ENCODE measurements around the gene HSPE1. TPM values are rescaled to one million over a fixed set of nuclear protein-coding genes. Genes with fewer than 3 reads are reported as not detected.

Gene HSPE1
- total RNA-seq, 1 experiment from 2014 or later: 372 TPM

DNA sequence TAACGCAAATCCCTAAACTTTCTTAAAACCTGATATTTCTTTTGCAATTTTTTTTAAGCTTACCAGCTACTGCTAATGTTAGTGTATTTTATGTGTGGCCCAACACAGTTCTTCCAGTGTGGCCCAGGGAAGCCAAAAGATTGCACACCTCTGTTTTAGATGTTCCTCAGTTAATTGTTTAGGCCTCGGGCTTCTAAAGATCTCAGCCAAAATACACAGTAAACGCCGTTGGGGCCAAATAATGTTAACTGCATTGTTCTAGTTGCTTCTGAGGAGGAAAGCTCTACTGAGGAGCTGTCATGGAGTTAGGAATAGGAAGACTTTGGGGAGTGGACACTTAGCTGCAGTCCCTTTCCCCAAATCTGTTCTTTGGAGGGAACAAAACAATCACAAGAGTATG lies 2.0 kb downstream of the HSPE1 start:
- CTCF ChIA-PET: interaction anchor here (0.6 to 1.2 kb wide), 2 partner anchors 19 to 97 kb away, joined by 3 to 4 read pairs; no protein-coding TSS in a partner anchor
- Mint-ChIP-seq H3K27me3 (ENCODE audit: low read depth) (no peaks in the 10 kb centered on the region; the same call in 1 of the 2 replicates), H3K27ac (peak overlapping the region; percentile 76), H3K36me3 (peaks cover 67% of the 10 kb centered on the region), H3K4me3 (peak overlapping the region; percentile 91), H3K4me1 (peaks cover 31% of the 10 kb centered on the region), H3K9me3 (no peaks in the 10 kb centered on the region)
- ATAC-seq (no peak), DNase-seq (ENCODE audit: low spot score) (no peak)
- POLR2A ChIA-PET: interaction anchor here (5.0 kb wide), 1 partner anchor 14 kb away, joined by 64 read pairs; the partner anchor contains the start of gene MOB4
- TF ChIP-seq, protein P1, sequence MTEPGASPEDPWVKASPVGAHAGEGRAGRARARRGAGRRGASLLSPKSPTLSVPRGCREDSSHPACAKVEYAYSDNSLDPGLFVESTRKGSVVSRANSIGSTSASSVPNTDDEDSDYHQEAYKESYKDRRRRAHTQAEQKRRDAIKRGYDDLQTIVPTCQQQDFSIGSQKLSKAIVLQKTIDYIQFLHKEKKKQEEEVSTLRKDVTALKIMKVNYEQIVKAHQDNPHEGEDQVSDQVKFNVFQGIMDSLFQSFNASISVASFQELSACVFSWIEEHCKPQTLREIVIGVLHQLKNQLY (CRISPR knock-in tag; IDR thresholded peaks at IDR 0.05): no peak
- TF ChIP-seq HMGA2 (CRISPR knock-in tag; IDR thresholded peaks at IDR 0.05): no peak
- no peak for TF ChIP-seq IRF2 (CRISPR knock-in tag; IDR thresholded peaks at IDR 0.05; ENCODE audit: borderline replicate concordance, low read depth)
- TF ChIP-seq, protein P2, sequence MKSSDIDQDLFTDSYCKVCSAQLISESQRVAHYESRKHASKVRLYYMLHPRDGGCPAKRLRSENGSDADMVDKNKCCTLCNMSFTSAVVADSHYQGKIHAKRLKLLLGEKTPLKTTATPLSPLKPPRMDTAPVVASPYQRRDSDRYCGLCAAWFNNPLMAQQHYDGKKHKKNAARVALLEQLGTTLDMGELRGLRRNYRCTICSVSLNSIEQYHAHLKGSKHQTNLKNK (CRISPR knock-in tag; IDR thresholded peaks at IDR 0.05): 0 out of 2 replicates have a peak, but pooled peaks have one; percentile 12

DNA sequence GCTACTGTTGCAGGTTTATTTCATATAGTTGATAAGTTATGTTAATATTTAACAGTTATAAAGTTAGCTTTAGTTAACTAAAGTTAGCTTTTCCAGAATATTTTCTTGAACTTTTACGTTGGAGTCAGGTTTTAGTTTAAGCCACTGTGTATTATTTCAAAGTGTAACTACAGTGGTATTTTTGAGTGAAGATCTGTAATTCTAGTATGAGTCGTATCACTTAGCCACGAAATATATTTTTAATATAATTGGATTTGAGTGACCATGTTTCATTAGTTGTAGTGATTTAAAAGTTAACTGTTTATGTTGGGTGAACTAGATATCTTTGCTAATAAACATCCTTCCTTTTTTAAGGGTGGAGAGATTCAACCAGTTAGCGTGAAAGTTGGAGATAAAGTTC lies 2.5 kb downstream of the HSPE1 start:
- CTCF ChIA-PET: interaction anchor here (0.6 to 1.2 kb wide), 2 partner anchors 18 to 97 kb away, joined by 3 to 4 read pairs; no protein-coding TSS in a partner anchor
- H3K27ac Mint-ChIP-seq: peak overlapping the region; percentile 41; the same call in 1 of the 2 replicates
- no peak for ATAC-seq
- H3K36me3 Mint-ChIP-seq: peaks cover 62% of the 10 kb centered on the region
- H3K4me3 Mint-ChIP-seq: peak overlapping the region; percentile 91
- H3K27me3 Mint-ChIP-seq (ENCODE audit: low read depth): no peaks in the 10 kb centered on the region; the same call in 1 of the 2 replicates
- TF ChIP-seq ESRRA (CRISPR knock-in tag; IDR thresholded peaks at IDR 0.05; ENCODE audit: borderline replicate concordance) (no peak), CREM (CRISPR knock-in tag; IDR thresholded peaks at IDR 0.05) (no peak), GTF2I (CRISPR knock-in tag; conservative IDR thresholded peaks at IDR 0.05) (no peak), CBFB (CRISPR knock-in tag; IDR thresholded peaks at IDR 0.05; ENCODE audit: low read depth) (no peak), ZNF423 (CRISPR knock-in tag; IDR thresholded peaks at IDR 0.05) (no peak), TCF7 (CRISPR knock-in tag; IDR thresholded peaks at IDR 0.05; ENCODE audit: low read depth) (no peak), EMX1 (CRISPR knock-in tag; IDR thresholded peaks at IDR 0.05) (no peak)
- TF ChIP-seq, protein P3, sequence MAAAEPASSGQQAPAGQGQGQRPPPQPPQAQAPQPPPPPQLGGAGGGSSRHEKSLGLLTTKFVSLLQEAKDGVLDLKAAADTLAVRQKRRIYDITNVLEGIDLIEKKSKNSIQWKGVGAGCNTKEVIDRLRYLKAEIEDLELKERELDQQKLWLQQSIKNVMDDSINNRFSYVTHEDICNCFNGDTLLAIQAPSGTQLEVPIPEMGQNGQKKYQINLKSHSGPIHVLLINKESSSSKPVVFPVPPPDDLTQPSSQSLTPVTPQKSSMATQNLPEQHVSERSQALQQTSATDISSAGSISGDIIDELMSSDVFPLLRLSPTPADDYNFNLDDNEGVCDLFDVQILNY (CRISPR knock-in tag; IDR thresholded peaks at IDR 0.05): no peak
- TF ChIP-seq, protein P4, sequence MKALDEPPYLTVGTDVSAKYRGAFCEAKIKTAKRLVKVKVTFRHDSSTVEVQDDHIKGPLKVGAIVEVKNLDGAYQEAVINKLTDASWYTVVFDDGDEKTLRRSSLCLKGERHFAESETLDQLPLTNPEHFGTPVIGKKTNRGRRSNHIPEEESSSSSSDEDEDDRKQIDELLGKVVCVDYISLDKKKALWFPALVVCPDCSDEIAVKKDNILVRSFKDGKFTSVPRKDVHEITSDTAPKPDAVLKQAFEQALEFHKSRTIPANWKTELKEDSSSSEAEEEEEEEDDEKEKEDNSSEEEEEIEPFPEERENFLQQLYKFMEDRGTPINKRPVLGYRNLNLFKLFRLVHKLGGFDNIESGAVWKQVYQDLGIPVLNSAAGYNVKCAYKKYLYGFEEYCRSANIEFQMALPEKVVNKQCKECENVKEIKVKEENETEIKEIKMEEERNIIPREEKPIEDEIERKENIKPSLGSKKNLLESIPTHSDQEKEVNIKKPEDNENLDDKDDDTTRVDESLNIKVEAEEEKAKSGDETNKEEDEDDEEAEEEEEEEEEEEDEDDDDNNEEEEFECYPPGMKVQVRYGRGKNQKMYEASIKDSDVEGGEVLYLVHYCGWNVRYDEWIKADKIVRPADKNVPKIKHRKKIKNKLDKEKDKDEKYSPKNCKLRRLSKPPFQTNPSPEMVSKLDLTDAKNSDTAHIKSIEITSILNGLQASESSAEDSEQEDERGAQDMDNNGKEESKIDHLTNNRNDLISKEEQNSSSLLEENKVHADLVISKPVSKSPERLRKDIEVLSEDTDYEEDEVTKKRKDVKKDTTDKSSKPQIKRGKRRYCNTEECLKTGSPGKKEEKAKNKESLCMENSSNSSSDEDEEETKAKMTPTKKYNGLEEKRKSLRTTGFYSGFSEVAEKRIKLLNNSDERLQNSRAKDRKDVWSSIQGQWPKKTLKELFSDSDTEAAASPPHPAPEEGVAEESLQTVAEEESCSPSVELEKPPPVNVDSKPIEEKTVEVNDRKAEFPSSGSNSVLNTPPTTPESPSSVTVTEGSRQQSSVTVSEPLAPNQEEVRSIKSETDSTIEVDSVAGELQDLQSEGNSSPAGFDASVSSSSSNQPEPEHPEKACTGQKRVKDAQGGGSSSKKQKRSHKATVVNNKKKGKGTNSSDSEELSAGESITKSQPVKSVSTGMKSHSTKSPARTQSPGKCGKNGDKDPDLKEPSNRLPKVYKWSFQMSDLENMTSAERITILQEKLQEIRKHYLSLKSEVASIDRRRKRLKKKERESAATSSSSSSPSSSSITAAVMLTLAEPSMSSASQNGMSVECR (CRISPR knock-in tag; IDR thresholded peaks at IDR 0.05; ENCODE audit: borderline replicate concordance): no peak
- TF ChIP-seq, protein P5, sequence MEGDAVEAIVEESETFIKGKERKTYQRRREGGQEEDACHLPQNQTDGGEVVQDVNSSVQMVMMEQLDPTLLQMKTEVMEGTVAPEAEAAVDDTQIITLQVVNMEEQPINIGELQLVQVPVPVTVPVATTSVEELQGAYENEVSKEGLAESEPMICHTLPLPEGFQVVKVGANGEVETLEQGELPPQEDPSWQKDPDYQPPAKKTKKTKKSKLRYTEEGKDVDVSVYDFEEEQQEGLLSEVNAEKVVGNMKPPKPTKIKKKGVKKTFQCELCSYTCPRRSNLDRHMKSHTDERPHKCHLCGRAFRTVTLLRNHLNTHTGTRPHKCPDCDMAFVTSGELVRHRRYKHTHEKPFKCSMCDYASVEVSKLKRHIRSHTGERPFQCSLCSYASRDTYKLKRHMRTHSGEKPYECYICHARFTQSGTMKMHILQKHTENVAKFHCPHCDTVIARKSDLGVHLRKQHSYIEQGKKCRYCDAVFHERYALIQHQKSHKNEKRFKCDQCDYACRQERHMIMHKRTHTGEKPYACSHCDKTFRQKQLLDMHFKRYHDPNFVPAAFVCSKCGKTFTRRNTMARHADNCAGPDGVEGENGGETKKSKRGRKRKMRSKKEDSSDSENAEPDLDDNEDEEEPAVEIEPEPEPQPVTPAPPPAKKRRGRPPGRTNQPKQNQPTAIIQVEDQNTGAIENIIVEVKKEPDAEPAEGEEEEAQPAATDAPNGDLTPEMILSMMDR (IDR thresholded peaks at IDR 0.05): no peak
- TF ChIP-seq, protein P6, sequence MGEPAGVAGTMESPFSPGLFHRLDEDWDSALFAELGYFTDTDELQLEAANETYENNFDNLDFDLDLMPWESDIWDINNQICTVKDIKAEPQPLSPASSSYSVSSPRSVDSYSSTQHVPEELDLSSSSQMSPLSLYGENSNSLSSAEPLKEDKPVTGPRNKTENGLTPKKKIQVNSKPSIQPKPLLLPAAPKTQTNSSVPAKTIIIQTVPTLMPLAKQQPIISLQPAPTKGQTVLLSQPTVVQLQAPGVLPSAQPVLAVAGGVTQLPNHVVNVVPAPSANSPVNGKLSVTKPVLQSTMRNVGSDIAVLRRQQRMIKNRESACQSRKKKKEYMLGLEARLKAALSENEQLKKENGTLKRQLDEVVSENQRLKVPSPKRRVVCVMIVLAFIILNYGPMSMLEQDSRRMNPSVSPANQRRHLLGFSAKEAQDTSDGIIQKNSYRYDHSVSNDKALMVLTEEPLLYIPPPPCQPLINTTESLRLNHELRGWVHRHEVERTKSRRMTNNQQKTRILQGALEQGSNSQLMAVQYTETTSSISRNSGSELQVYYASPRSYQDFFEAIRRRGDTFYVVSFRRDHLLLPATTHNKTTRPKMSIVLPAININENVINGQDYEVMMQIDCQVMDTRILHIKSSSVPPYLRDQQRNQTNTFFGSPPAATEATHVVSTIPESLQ (CRISPR knock-in tag; IDR thresholded peaks at IDR 0.05): no peak
- TF ChIP-seq, protein P7, sequence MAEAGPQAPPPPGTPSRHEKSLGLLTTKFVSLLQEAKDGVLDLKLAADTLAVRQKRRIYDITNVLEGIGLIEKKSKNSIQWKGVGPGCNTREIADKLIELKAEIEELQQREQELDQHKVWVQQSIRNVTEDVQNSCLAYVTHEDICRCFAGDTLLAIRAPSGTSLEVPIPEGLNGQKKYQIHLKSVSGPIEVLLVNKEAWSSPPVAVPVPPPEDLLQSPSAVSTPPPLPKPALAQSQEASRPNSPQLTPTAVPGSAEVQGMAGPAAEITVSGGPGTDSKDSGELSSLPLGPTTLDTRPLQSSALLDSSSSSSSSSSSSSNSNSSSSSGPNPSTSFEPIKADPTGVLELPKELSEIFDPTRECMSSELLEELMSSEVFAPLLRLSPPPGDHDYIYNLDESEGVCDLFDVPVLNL (CRISPR knock-in tag; IDR thresholded peaks at IDR 0.05; ENCODE audit: borderline replicate concordance, low read depth): no peak
- TF ChIP-seq, protein P8, sequence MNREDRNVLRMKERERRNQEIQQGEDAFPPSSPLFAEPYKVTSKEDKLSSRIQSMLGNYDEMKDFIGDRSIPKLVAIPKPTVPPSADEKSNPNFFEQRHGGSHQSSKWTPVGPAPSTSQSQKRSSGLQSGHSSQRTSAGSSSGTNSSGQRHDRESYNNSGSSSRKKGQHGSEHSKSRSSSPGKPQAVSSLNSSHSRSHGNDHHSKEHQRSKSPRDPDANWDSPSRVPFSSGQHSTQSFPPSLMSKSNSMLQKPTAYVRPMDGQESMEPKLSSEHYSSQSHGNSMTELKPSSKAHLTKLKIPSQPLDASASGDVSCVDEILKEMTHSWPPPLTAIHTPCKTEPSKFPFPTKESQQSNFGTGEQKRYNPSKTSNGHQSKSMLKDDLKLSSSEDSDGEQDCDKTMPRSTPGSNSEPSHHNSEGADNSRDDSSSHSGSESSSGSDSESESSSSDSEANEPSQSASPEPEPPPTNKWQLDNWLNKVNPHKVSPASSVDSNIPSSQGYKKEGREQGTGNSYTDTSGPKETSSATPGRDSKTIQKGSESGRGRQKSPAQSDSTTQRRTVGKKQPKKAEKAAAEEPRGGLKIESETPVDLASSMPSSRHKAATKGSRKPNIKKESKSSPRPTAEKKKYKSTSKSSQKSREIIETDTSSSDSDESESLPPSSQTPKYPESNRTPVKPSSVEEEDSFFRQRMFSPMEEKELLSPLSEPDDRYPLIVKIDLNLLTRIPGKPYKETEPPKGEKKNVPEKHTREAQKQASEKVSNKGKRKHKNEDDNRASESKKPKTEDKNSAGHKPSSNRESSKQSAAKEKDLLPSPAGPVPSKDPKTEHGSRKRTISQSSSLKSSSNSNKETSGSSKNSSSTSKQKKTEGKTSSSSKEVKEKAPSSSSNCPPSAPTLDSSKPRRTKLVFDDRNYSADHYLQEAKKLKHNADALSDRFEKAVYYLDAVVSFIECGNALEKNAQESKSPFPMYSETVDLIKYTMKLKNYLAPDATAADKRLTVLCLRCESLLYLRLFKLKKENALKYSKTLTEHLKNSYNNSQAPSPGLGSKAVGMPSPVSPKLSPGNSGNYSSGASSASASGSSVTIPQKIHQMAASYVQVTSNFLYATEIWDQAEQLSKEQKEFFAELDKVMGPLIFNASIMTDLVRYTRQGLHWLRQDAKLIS (CRISPR knock-in tag; IDR thresholded peaks at IDR 0.05; ENCODE audit: borderline replicate concordance): no peak
- POLR2A ChIA-PET: interaction anchor here (5.0 kb wide), 1 partner anchor 13 kb away, joined by 64 read pairs; the partner anchor contains the start of gene MOB4
- H3K9me3 Mint-ChIP-seq: no peaks in the 10 kb centered on the region
- no peak for DNase-seq (ENCODE audit: low spot score)
- peaks cover 27% of the 10 kb centered on the region for H3K4me1 Mint-ChIP-seq
